Transverse colon (tissue), 4 donors: ENCODE results near the gene SOS1. TPM values are rescaled to one million over a fixed set of nuclear protein-coding genes. Genes with fewer than 3 reads are reported as not detected.

Experiments used
- DNase-seq: peaks from one replicate; pipeline ENCODE4 v3.0.0-alpha.2; 2019
- H3K27ac ChIP-seq, 4 donors: fragments of 200-600 bp; sonication (generic); 2 replicates each; pipeline ENCODE4 v1.5.1; 2016 to 2018; ENCODE audit warnings: inconsistent platforms in 4 of 4
- H3K27me3 ChIP-seq: fragments of 200-600 bp; sonication (generic); 2 replicates; pipeline ENCODE4 v1.5.1; 2017; ENCODE audit warnings: inconsistent platforms
- H3K36me3 ChIP-seq, 4 donors: fragments of 200-600 bp; sonication (generic); 2 replicates each; pipeline ENCODE4 v1.5.1; 2017 to 2019; ENCODE audit warnings: inconsistent platforms in 4 of 4
- H3K4me1 ChIP-seq, 4 donors: fragments of 200-600 bp; sonication (generic); 2 replicates each; pipeline ENCODE4 v1.5.1; 2017 to 2020; ENCODE audit warnings: inconsistent platforms in 4 of 4
- H3K4me3 ChIP-seq, 4 donors: fragments of 200-600 bp; sonication (generic); 1 replicate in 1 of 4; 2 replicates in 3 of 4; pipeline versions ENCODE4 v1.5.1 to v1.6.1; 2017 to 2019; ENCODE audit warnings: inconsistent platforms in 4 of 4
- H3K9me3 ChIP-seq, 2 donors: fragments of 200-600 bp; sonication (generic); 2 replicates each; pipeline ENCODE4 v1.5.1; 2017 to 2019; ENCODE audit warnings: inconsistent platforms in 2 of 2
- CTCF ChIP-seq, 5 experiments: fragments of 200-600 bp in 3 of 5; fragments of 450-650 bp in 2 of 5; sonication (generic) in 3 of 5; IDR thresholded peaks; 1 replicate in 2 of 5; 2 replicates in 3 of 5; pipeline ENCODE4 v1.5.1; 2016 to 2017; ENCODE audit warnings: antibody characterized with exemption in 5 of 5, inconsistent platforms in 3 of 5, mild to moderate bottlenecking in 2 of 5, moderate library complexity in 1 of 5
- EP300 ChIP-seq: sonication (generic); formaldehyde crosslinking; IDR thresholded peaks from one replicate; pipeline ENCODE4 v1.6.1; 2017; ENCODE audit warnings: antibody characterized with exemption, low read depth
- POLR2A ChIP-seq: fragments of 450-650 bp; IDR thresholded peaks from one replicate; pipeline ENCODE4 v1.6.1; 2016; ENCODE audit warnings: antibody characterized with exemption, mild to moderate bottlenecking, moderate library complexity
- POLR2AphosphoS5 ChIP-seq, 3 donors: sonication (generic); formaldehyde crosslinking; IDR thresholded peaks; one replicate each; pipeline ENCODE4 v1.6.1; 2016; ENCODE audit warnings: antibody characterized with exemption in 3 of 3
- WGBS, 2 donors: methylation state at CpG; one replicate each; pipeline ENCODE4 v1.1.5; 2018; ENCODE audit warnings: low coverage in 1 of 2; 5-methylcytosine and 5-hydroxymethylcytosine counted together
- in situ Hi-C, 4 donors: fragments of 200-750 bp; cut with MboI; loops; one replicate each; pipeline versions ENCODE4 v1.15.0 to v1.15.1; 2017; ENCODE audit warnings: low sequenced_read_pairs in 3 of 4, low pct_ligation_motif_present in 1 of 4, low pct_unique_long_range_greater_than_20kb in 1 of 4
- intact Hi-C: fragments of 100-400 bp; cut with DNase I; formaldehyde crosslinking; loops from one replicate; pipeline ENCODE4 v1.15.1; 2023; ENCODE audit warnings: low total_unique reads
- total RNA-seq, 4 donors: library from RNA; depleted of rRNA; stranded (reverse); fragments of >200 nt; gene quantifications; one replicate each; pipeline ENCODE4 v1.1.0, GENCODE V29; 2016

SOS1 gene
- total RNA-seq, 4 donors from 2014 or later = 13.9 to 43.8 (median 23.0) TPM

GRCh38 chr2:39033980-39034379 lies 86.9 kb downstream of the SOS1 start:
- in situ Hi-C loops = no loop called here
- H3K4me1 ChIP-seq = no peaks in the 10 kb centered on the region
- H3K9me3 ChIP-seq = no peaks in the 10 kb centered on the region
- no peak for DNase-seq
- no peak overlapping the region for H3K27ac ChIP-seq
- no peak overlapping the region for H3K4me3 ChIP-seq
- intact Hi-C loops = no loop called here
- TF ChIP-seq POLR2AphosphoS5 (IDR thresholded peaks at IDR 0.05) (no peak), EP300 (no peak), POLR2A (no peak), CTCF (IDR thresholded peaks at IDR 0.05) (no peak)
- no peaks in the 10 kb centered on the region for H3K27me3 ChIP-seq
- H3K36me3 ChIP-seq = peaks cover 0 to 23% (median 9%) of the 10 kb centered on the region in 4 donors

- in situ Hi-C loops (no loop called here), intact Hi-C loops (no loop called here)
- peaks cover 0 to 5% (median 0%) of the 10 kb centered on the region in 4 donors for H3K4me1 ChIP-seq
- no peak overlapping the region for H3K27ac ChIP-seq
- no peak for DNase-seq
- no peaks in the 10 kb centered on the region for H3K27me3 ChIP-seq
- peaks cover 0 to 29% (median 11%) of the 10 kb centered on the region in 4 donors for H3K36me3 ChIP-seq
- TF ChIP-seq EP300 (no peak), POLR2AphosphoS5 (IDR thresholded peaks at IDR 0.05) (no peak), POLR2A (no peak), CTCF (IDR thresholded peaks at IDR 0.05) (no peak)
- no peaks in the 10 kb centered on the region for H3K9me3 ChIP-seq
- H3K4me3 ChIP-seq = no peak overlapping the region
Observed at GRCh38 chr2:39027421-39027820, 93.4 kb downstream of the SOS1 start.

- 86 to 87% methylated on average over 4 of the region's 4 CpGs for WGBS, 2 donors
- Histone ChIP-seq H3K4me1 (peaks cover 0 to 5% (median 0%) of the 10 kb centered on the region in 4 donors), H3K36me3 (peaks cover 0 to 23% (median 7%) of the 10 kb centered on the region in 4 donors), H3K27me3 (no peaks in the 10 kb centered on the region), H3K4me3 (no peak overlapping the region), H3K27ac (no peak overlapping the region), H3K9me3 (no peaks in the 10 kb centered on the region)
- DNase-seq = no peak
- intact Hi-C loops (no loop called here), in situ Hi-C loops (no loop called here)
- TF ChIP-seq POLR2A = no peak
- no peak for TF ChIP-seq POLR2AphosphoS5 (IDR thresholded peaks at IDR 0.05)
- no peak for TF ChIP-seq CTCF (IDR thresholded peaks at IDR 0.05)
Observed at GRCh38 chr2:39024833-39025232, 96.0 kb downstream of the SOS1 start.

- WGBS, 2 donors = 73 to 82% methylated on average over 3 of the region's 3 CpGs
- H3K4me1 ChIP-seq = peaks cover 0 to 5% (median 0%) of the 10 kb centered on the region in 4 donors
- no peak overlapping the region for H3K27ac ChIP-seq
- TF ChIP-seq POLR2AphosphoS5 (IDR thresholded peaks at IDR 0.05) (no peak), CTCF (IDR thresholded peaks at IDR 0.05) (no peak), EP300 (no peak), POLR2A (no peak)
- no peaks in the 10 kb centered on the region for H3K9me3 ChIP-seq
- in situ Hi-C loops = no loop called here
- H3K4me3 ChIP-seq = no peak overlapping the region
- intact Hi-C loops = no loop called here
- DNase-seq = no peak
- H3K36me3 ChIP-seq = peaks cover 0 to 23% (median 7%) of the 10 kb centered on the region in 4 donors
- H3K27me3 ChIP-seq = no peaks in the 10 kb centered on the region
Observed at GRCh38 chr2:39023649-39024048, 97.2 kb downstream of the SOS1 start.
